Endothelial cell of umbilical vein (primary cell): ENCODE measurements around the gene POPDC3. TPM values are rescaled to one million over a fixed set of nuclear protein-coding genes. Genes with fewer than 3 reads are reported as not detected.
"Not testable (repeated sequence)": the region's sequence is repeated elsewhere in the genome, so short reads cannot be mapped to it uniquely, and the experiment has no call there.

Experiments
- BruUV-seq: library from RNA; stranded (reverse); fragments of 400-500 nt; replicated peaks from 2 replicates; lab custom pipeline; 2021; lab: Mats Ljungman, UMichigan
- CTCF ChIA-PET: fragments of 300-600, 350-600 bp; sonication (Branson Sonifier 250); formaldehyde crosslinking; loops from one replicate; lab custom pipeline; 2021; ENCODE audit warnings: antibody characterized with exemption, inconsistent platforms; lab: Charles Lee
- POLR2A ChIA-PET: fragments of 300-600, 350-600 bp; sonication (Branson Sonifier 250); formaldehyde crosslinking; loops from one replicate; lab custom pipeline; 2021; ENCODE audit warnings: antibody characterized with exemption, inconsistent platforms; lab: Charles Lee
- DNase-seq: peaks from one replicate; pipeline ENCODE4 v3.0.0-alpha.2; 2011; ENCODE audit warnings: low read depth, low spot score
- FAIRE-seq: peaks from 2 replicates; lab custom pipeline; 2011; peaks lifted over from hg19 to GRCh38; lab: Jason Lieb, UNC
- H2AFZ ChIP-seq: 2 replicates; pipeline ENCODE4 v1.6.0; 2012; ENCODE audit warnings: low read depth, low read length, control low read depth, inconsistent platforms
- H3K27ac ChIP-seq: 2 replicates; pipeline ENCODE4 v1.5.1; 2011; ENCODE audit warnings: low read depth, mild to moderate bottlenecking, control low read depth, low read length, moderate library complexity; ENCODE audit not compliant: insufficient read depth
- H3K27me3 ChIP-seq, 2 experiments: 2 replicates each; pipeline versions ENCODE4 v1.6.0 to v1.6.1; 2011; ENCODE audit warnings: low read length in 2 of 2, mixed read lengths in 1 of 2; ENCODE audit not compliant: control insufficient read depth in 2 of 2, insufficient read depth in 2 of 2
- H3K36me3 ChIP-seq, 2 experiments: 2 replicates in 1 of 2; 3 replicates in 1 of 2; pipeline ENCODE4 v1.5.1; 2011; ENCODE audit warnings: low read length in 2 of 2, mild to moderate bottlenecking in 1 of 2, moderate library complexity in 1 of 2; ENCODE audit not compliant: control insufficient read depth in 2 of 2, insufficient read depth in 2 of 2; ENCODE audit errors: extremely low read depth in 1 of 2
- H3K4me1 ChIP-seq: 3 replicates; pipeline ENCODE4 v1.5.1; 2011; ENCODE audit warnings: mild to moderate bottlenecking, low read length; ENCODE audit not compliant: control insufficient read depth, insufficient read depth; ENCODE audit errors: extremely low read depth
- H3K4me2 ChIP-seq: 2 replicates; pipeline ENCODE4 v1.6.1; 2011; ENCODE audit warnings: low read length, control low read depth, mixed read lengths; ENCODE audit not compliant: insufficient read depth
- H3K4me3 ChIP-seq, 3 experiments: fragments of 200-600 bp in 1 of 3; sonication (generic), shearing (Covaris generic) in 1 of 3; replicated peaks in 1 of 3; 2 replicates each; pipeline ENCODE4 v1.5.1; 2011 to 2016; ENCODE audit warnings: control low read depth in 3 of 3, low read length in 3 of 3, mild to moderate bottlenecking in 2 of 3, inconsistent platforms in 1 of 3, low read depth in 1 of 3, moderate library complexity in 1 of 3; ENCODE audit not compliant: insufficient read depth in 1 of 3
- H3K79me2 ChIP-seq: 2 replicates; pipeline ENCODE4 v1.6.0; 2012; ENCODE audit warnings: low read length, inconsistent platforms; ENCODE audit not compliant: control insufficient read depth, insufficient read depth
- H3K9ac ChIP-seq: replicated peaks from 2 replicates; pipeline ENCODE3; 2011; ENCODE audit warnings: low read length, control low read depth; ENCODE audit not compliant: insufficient read depth; ENCODE audit errors: extremely low read depth
- H3K9me1 ChIP-seq: replicated peaks from 3 replicates; pipeline ENCODE4 v1.6.0; 2011; ENCODE audit warnings: mild to moderate bottlenecking, low read length; ENCODE audit not compliant: control insufficient read depth, insufficient read depth; ENCODE audit errors: extremely low read depth
- H3K9me3 ChIP-seq: replicated peaks from 2 replicates; pipeline ENCODE4 v1.5.1; 2012; ENCODE audit warnings: low read length, inconsistent platforms; ENCODE audit not compliant: control insufficient read depth, insufficient read depth
- H4K20me1 ChIP-seq: replicated peaks from 2 replicates; pipeline ENCODE3; 2011; ENCODE audit warnings: mild to moderate bottlenecking, low read length; ENCODE audit not compliant: control insufficient read depth, insufficient read depth; ENCODE audit errors: extremely low read depth
- CTCF ChIP-seq, 2 donors: IDR thresholded peaks; 1 replicate in 1 of 2; 2 replicates in 1 of 2; pipeline ENCODE4 v1.5.1; 2011; ENCODE audit warnings: low read length in 2 of 2, mild to moderate bottlenecking in 2 of 2, moderate library complexity in 2 of 2, control low read depth in 1 of 2, inconsistent platforms in 1 of 2, low read depth in 1 of 2; ENCODE audit not compliant: insufficient read depth in 1 of 2; ENCODE audit errors: extremely low read depth in 1 of 2
- EZH2 ChIP-seq: IDR thresholded peaks from 2 replicates; pipeline ENCODE4 v1.6.1; 2012; ENCODE audit warnings: borderline replicate concordance, low read depth, mild to moderate bottlenecking, moderate library complexity, low read length, inconsistent platforms; ENCODE audit not compliant: severe bottlenecking
- FOS ChIP-seq: IDR thresholded peaks from 2 replicates; pipeline ENCODE4 v1.6.1; 2011; ENCODE audit warnings: mild to moderate bottlenecking, low read length, moderate library complexity, borderline replicate concordance; ENCODE audit not compliant: insufficient read depth
- GATA2 ChIP-seq: IDR thresholded peaks from 2 replicates; pipeline ENCODE4 v1.7.0; 2011; ENCODE audit warnings: low read depth, mild to moderate bottlenecking, moderate library complexity, mixed read lengths, low read length; ENCODE audit not compliant: insufficient read length, insufficient read depth
- JUN ChIP-seq: IDR thresholded peaks from 2 replicates; pipeline ENCODE4 v1.6.1; 2011; ENCODE audit warnings: borderline replicate concordance, low read depth; ENCODE audit not compliant: insufficient read length, insufficient read depth
- MAX ChIP-seq: IDR thresholded peaks from 2 replicates; pipeline ENCODE4 v1.6.1; 2011; ENCODE audit not compliant: insufficient read depth, insufficient read length
- MYC ChIP-seq: IDR thresholded peaks from one replicate; pipeline ENCODE4 v1.6.1; 2011; ENCODE audit warnings: mild to moderate bottlenecking, low read depth, low read length
- POLR2A ChIP-seq: IDR thresholded peaks from 2 replicates; pipeline ENCODE4 v1.6.1; 2012; ENCODE audit warnings: low read depth, mild to moderate bottlenecking, control low read depth, low read length
- dilution Hi-C: fragments of 300-500 bp; cut with MboI; formaldehyde crosslinking; loops from one replicate; pipeline ENCODE4 v1.15.0; 2019; ENCODE audit warnings: low sequenced_read_pairs; ENCODE audit not compliant: extremely low pct_ligation_motif_present
- intact Hi-C: fragments of 100-400 bp; cut with micrococcal nuclease; formaldehyde crosslinking; loops from one replicate; pipeline ENCODE4 v1.10.0; 2022
- polyA plus RNA-seq, 4 experiments: library from polyadenylated mRNA; depleted of rRNA in 3 of 4; stranded (reverse) in 3 of 4; unstranded in 1 of 4; fragments of >200 nt; gene quantifications; 2 replicates each; pipeline versions ENCODE4 v1.2.1 to v1.2.3, GENCODE V29; 2011 to 2012; ENCODE audit warnings: missing spikeins in 1 of 4
- total RNA-seq: library from RNA; stranded (reverse); gene quantifications from 2 replicates; pipeline ENCODE4 v1.2.3, GENCODE V29; 2021

POPDC3 gene
- total and polyA plus RNA-seq, 2 donors (not counting 3 experiments of a cell fraction or from before 2014, with no cell fraction given): 1.6 to 1.7 TPM

- Histone ChIP-seq H3K9ac (no peak overlapping the region), H3K27me3 (no peaks in the 10 kb centered on the region)
- CTCF ChIA-PET: no interaction called here
These were observed 40.4 kb upstream of the POPDC3 start for GRCh38 chr6:105220186-105220585.

GRCh38 chr6:105219218-105219617, 39.4 kb upstream of the POPDC3 start:
- H3K4me3 ChIP-seq, H2AFZ ChIP-seq, H3K27me3 ChIP-seq, POLR2A ChIA-PET, H3K79me2 ChIP-seq, H3K9ac ChIP-seq, FAIRE-seq, H4K20me1 ChIP-seq, H3K27ac ChIP-seq, CTCF ChIA-PET, intact Hi-C loops, BruUV-seq, H3K9me1 ChIP-seq, H3K36me3 ChIP-seq, DNase-seq, H3K9me3 ChIP-seq, H3K4me1 ChIP-seq, dilution Hi-C loops, H3K4me2 ChIP-seq: not testable (repeated sequence)

More at GRCh38 chr6:105220186-105220585, 40.4 kb upstream of the POPDC3 start:
- POLR2A ChIA-PET: no interaction called here
- no peaks in the 10 kb centered on the region for H3K4me1 ChIP-seq
- no TSS peak for BruUV-seq
- DNase-seq: no peak
- intact Hi-C loops (no loop called here), dilution Hi-C loops (no loop called here)
- no peaks in the 10 kb centered on the region for H4K20me1 ChIP-seq
- no peak overlapping the region for H3K27ac ChIP-seq
- no peak overlapping the region for H2AFZ ChIP-seq
- no peak overlapping the region for H3K4me3 ChIP-seq
- TF ChIP-seq JUN (no peak), CTCF (IDR thresholded peaks at IDR 0.05; ENCODE audit: extremely low read depth in 1 of 2, insufficient read depth in 1 of 2, low read depth in 1 of 2, low read length in 2 of 2) (no peak), GATA2 (no peak), MAX (no peak), EZH2 (no peak), MYC (no peak), FOS (no peak), POLR2A (no peak)
- no peaks in the 10 kb centered on the region for H3K9me1 ChIP-seq
- no peaks in the 10 kb centered on the region for H3K9me3 ChIP-seq
- no peak overlapping the region for H3K4me2 ChIP-seq
- no peak for FAIRE-seq
- H3K79me2 ChIP-seq: no peaks in the 10 kb centered on the region
- H3K36me3 ChIP-seq: no peaks in the 10 kb centered on the region
